Upper lobe of left lung (tissue), 4 donors: ENCODE data around the gene POU3F1.

Experiments used
- EP300 ChIP-seq, 4 donors: sonication (generic); formaldehyde crosslinking; IDR thresholded peaks; one replicate each; pipeline ENCODE4 v1.5.1; 2017; ENCODE audit warnings: antibody characterized with exemption in 4 of 4, control low read depth in 2 of 4
- POLR2A ChIP-seq, 4 donors: fragments of 450-650 bp; IDR thresholded peaks; one replicate each; pipeline ENCODE4 v1.5.1; 2016 to 2017; ENCODE audit warnings: antibody characterized with exemption in 4 of 4, mild to moderate bottlenecking in 2 of 4
- TF ChIP-seq, protein P1 (sequence below), 6 experiments: fragments of 450-650 bp in 4 of 6; fragments of 200-600 bp in 2 of 6; sonication (generic) in 2 of 6; IDR thresholded peaks; one replicate each; pipeline ENCODE4 v1.5.1; 2016 to 2019; ENCODE audit warnings: antibody characterized with exemption in 6 of 6

DNA sequence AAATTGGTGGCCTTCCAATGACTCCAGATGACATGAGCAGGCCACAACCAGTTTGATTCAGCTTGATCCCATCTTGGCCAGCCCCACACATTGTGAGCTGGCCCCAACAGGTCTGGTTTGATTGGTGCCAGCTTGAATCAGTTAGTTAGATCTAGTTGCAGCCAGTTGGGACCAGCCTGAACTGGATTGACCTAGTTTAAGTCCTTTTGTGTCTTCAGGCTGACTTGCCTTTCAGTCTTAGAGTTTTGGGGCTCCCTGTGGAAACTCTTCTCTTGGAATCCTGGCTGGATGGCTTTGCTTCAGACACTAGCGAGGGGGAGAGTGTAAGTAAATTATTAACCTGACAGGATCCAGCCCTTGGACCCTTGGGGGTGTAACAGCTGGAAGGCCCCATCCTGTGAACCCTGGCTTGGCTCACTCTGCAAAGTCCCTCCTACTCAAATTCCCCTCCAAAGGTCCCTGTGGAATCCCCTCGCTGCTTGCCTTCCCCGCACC lies 36.2 kb upstream of the POU3F1 start:
- TF ChIP-seq, protein P1, sequence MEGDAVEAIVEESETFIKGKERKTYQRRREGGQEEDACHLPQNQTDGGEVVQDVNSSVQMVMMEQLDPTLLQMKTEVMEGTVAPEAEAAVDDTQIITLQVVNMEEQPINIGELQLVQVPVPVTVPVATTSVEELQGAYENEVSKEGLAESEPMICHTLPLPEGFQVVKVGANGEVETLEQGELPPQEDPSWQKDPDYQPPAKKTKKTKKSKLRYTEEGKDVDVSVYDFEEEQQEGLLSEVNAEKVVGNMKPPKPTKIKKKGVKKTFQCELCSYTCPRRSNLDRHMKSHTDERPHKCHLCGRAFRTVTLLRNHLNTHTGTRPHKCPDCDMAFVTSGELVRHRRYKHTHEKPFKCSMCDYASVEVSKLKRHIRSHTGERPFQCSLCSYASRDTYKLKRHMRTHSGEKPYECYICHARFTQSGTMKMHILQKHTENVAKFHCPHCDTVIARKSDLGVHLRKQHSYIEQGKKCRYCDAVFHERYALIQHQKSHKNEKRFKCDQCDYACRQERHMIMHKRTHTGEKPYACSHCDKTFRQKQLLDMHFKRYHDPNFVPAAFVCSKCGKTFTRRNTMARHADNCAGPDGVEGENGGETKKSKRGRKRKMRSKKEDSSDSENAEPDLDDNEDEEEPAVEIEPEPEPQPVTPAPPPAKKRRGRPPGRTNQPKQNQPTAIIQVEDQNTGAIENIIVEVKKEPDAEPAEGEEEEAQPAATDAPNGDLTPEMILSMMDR (IDR thresholded peaks at IDR 0.05) = no peak
- TF ChIP-seq POLR2A (IDR thresholded peaks at IDR 0.05) = no peak
- TF ChIP-seq EP300 (IDR thresholded peaks at IDR 0.05) = no peak
